ENCODE results near the gene OR2A2. TPM values are rescaled to one million over a fixed set of nuclear protein-coding genes. Genes with fewer than 3 reads are reported as not detected.

OR2A2 gene
- total RNA-seq, 2 donors from 2014 or later = not detected

- no peak for DNase-seq
- Histone ChIP-seq H3K27ac (no peak within 1 kb of the TSS), H3K36me3 (no peaks in the 10 kb centered on the region), H3K27me3 (no peaks in the 10 kb centered on the region), H3K9me3 (no peaks in the 10 kb centered on the region), H3K4me1 (no peaks in the 10 kb centered on the region), H3K9ac (ENCODE audit: low read depth in 2 of 2, low read length in 2 of 2) (no peak within 1 kb of the TSS), H3K4me3 (no peak within 1 kb of the TSS)
- TF ChIP-seq CTCF (IDR thresholded peaks at IDR 0.05) = no peak
- intact Hi-C loops (cut with DNase I) = no loop called here
These were observed 23.4 kb upstream of the OR2A2 start, which contains the start of gene OR2A12 for GRCh38 chr7:144085978-144086377. OR2A12 (plus strand) TSS chr7:144086278; CDS start chr7:144095108, 8,830 bp downstream.

GRCh38 chr7:144086730-144087129, 22.7 kb upstream of the OR2A2 start:
- TF ChIP-seq CTCF (IDR thresholded peaks at IDR 0.05) = no peak
- H3K4me1 ChIP-seq = no peaks in the 10 kb centered on the region
- H3K9me3 ChIP-seq = no peaks in the 10 kb centered on the region
- H3K27me3 ChIP-seq = no peaks in the 10 kb centered on the region
- no peak for DNase-seq
- no peak overlapping the region for H3K9ac ChIP-seq (ENCODE audit: low read depth in 2 of 2, low read length in 2 of 2)
- H3K27ac ChIP-seq = no peak overlapping the region
- intact Hi-C loops (cut with DNase I) = no loop called here
- no peaks in the 10 kb centered on the region for H3K36me3 ChIP-seq
- H3K4me3 ChIP-seq = no peak overlapping the region

- Histone ChIP-seq H3K27ac (no peak overlapping the region), H3K9ac (ENCODE audit: low read depth in 2 of 2, low read length in 2 of 2) (no peak overlapping the region), H3K4me3 (no peak overlapping the region), H3K36me3 (no peaks in the 10 kb centered on the region), H3K9me3 (no peaks in the 10 kb centered on the region), H3K27me3 (no peaks in the 10 kb centered on the region), H3K4me1 (no peaks in the 10 kb centered on the region)
- TF ChIP-seq CTCF (IDR thresholded peaks at IDR 0.05) = no peak
- intact Hi-C loops (cut with DNase I) = no loop called here
- DNase-seq = no peak
These were observed 22.2 kb upstream of the OR2A2 start for GRCh38 chr7:144087230-144087629.

- Histone ChIP-seq H3K27me3 (no peaks in the 10 kb centered on the region), H3K4me3 (no peak overlapping the region), H3K27ac (no peak overlapping the region), H3K9ac (ENCODE audit: low read depth in 2 of 2, low read length in 2 of 2) (no peak overlapping the region), H3K36me3 (no peaks in the 10 kb centered on the region), H3K9me3 (no peaks in the 10 kb centered on the region), H3K4me1 (no peaks in the 10 kb centered on the region)
- no peak for TF ChIP-seq CTCF (IDR thresholded peaks at IDR 0.05)
- intact Hi-C loops (cut with DNase I) = no loop called here
- DNase-seq = no peak
These were observed 18.7 kb upstream of the OR2A2 start for GRCh38 chr7:144090667-144091066.

GRCh38 chr7:144098776-144099175, 10.6 kb upstream of the OR2A2 start:
- DNase-seq = no peak
- intact Hi-C loops (cut with DNase I) = no loop called here

More at GRCh38 chr7:144098776-144099175, 10.6 kb upstream of the OR2A2 start:
- Histone ChIP-seq H3K9me3 (no peaks in the 10 kb centered on the region), H3K27me3 (no peaks in the 10 kb centered on the region), H3K27ac (no peak overlapping the region), H3K4me3 (no peak overlapping the region), H3K4me1 (no peaks in the 10 kb centered on the region), H3K36me3 (no peaks in the 10 kb centered on the region), H3K9ac (ENCODE audit: low read depth in 2 of 2, low read length in 2 of 2) (no peak overlapping the region)
- no peak for TF ChIP-seq CTCF (IDR thresholded peaks at IDR 0.05)

Data from colonic mucosa (tissue), 4 donors.